ENCODE measurements around the gene GGT7. TPM values are rescaled to one million over a fixed set of nuclear protein-coding genes. Genes with fewer than 3 reads are reported as not detected.

GGT7 gene
- total and polyA plus RNA-seq, 9 of the 15 experiments (the other 6 are each of a cell fraction or from before 2014, with no cell fraction given), result 0.04 to 18.3 (median 5.9) TPM

DNA sequence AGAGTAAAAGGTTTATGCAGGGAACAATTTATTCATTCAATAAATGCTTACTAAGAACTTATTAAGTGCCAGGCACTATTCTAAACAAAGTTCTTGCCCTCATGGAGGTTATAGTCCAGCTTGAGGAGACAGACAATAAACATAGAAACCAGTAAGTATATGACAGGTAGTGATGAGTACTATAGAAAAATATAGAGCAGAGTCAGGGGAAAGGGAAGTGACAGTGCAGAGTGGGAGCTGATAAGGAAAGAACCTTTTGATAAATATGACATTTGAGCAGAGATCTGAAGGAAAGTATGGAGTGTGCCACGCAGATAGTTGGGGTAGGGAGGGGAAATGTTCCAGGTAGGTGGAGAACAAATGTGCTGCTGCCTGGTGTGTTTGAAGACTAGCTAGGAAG is 15.8 kb upstream of the GGT7 start (continued):
- TF ChIP-seq, protein P1, sequence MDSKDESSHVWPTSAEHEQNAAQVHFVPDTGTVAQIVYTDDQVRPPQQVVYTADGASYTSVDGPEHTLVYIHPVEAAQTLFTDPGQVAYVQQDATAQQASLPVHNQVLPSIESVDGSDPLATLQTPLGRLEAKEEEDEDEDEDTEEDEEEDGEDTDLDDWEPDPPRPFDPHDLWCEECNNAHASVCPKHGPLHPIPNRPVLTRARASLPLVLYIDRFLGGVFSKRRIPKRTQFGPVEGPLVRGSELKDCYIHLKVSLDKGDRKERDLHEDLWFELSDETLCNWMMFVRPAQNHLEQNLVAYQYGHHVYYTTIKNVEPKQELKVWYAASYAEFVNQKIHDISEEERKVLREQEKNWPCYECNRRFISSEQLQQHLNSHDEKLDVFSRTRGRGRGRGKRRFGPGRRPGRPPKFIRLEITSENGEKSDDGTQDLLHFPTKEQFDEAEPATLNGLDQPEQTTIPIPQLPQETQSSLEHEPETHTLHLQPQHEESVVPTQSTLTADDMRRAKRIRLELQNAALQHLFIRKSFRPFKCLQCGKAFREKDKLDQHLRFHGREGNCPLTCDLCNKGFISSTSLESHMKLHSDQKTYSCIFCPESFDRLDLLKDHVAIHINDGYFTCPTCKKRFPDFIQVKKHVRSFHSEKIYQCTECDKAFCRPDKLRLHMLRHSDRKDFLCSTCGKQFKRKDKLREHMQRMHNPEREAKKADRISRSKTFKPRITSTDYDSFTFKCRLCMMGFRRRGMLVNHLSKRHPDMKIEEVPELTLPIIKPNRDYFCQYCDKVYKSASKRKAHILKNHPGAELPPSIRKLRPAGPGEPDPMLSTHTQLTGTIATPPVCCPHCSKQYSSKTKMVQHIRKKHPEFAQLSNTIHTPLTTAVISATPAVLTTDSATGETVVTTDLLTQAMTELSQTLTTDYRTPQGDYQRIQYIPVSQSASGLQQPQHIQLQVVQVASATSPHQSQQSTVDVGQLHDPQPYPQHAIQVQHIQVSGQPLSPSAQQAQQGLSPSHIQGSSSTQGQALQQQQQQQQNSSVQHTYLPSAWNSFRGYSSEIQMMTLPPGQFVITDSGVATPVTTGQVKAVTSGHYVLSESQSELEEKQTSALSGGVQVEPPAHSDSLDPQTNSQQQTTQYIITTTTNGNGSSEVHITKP (IDR thresholded peaks at IDR 0.05; ENCODE audit: partially characterized antibody), result peak; percentile 86
- TF ChIP-seq, protein P2, sequence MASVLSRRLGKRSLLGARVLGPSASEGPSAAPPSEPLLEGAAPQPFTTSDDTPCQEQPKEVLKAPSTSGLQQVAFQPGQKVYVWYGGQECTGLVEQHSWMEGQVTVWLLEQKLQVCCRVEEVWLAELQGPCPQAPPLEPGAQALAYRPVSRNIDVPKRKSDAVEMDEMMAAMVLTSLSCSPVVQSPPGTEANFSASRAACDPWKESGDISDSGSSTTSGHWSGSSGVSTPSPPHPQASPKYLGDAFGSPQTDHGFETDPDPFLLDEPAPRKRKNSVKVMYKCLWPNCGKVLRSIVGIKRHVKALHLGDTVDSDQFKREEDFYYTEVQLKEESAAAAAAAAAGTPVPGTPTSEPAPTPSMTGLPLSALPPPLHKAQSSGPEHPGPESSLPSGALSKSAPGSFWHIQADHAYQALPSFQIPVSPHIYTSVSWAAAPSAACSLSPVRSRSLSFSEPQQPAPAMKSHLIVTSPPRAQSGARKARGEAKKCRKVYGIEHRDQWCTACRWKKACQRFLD (CRISPR knock-in tag; IDR thresholded peaks at IDR 0.05), result no peak
- TF ChIP-seq TAL1 (IDR thresholded peaks at IDR 0.05) (peak; percentile 83), SRSF7 (optimal IDR thresholded peaks at IDR 0.05; ENCODE audit: low read depth, low read length) (no peak), COPS2 (conservative IDR thresholded peaks at IDR 0.05) (no peak), MCM5 (IDR thresholded peaks at IDR 0.05; ENCODE audit: low read depth) (no peak), PHB (CRISPR knock-in tag; IDR thresholded peaks at IDR 0.05) (no peak), SIRT6 (IDR thresholded peaks at IDR 0.05; ENCODE audit: low read depth, low read length) (no peak), RBM14 (IDR thresholded peaks at IDR 0.05; ENCODE audit: borderline replicate concordance, insufficient read depth, low read depth, low read length) (no peak), TEAD4 (IDR thresholded peaks at IDR 0.05; ENCODE audit: low read length) (peak; percentile 70), TEAD4 (CRISPR knock-in tag; IDR thresholded peaks at IDR 0.05; ENCODE audit: borderline replicate concordance) (no peak), EZH2 (IDR thresholded peaks at IDR 0.05; ENCODE audit: borderline replicate concordance, low read depth, low read length) (no peak), POLR3A (IDR thresholded peaks at IDR 0.05; ENCODE audit: borderline replicate concordance, extremely low read depth, insufficient read depth, insufficient read length) (no peak), RBFOX2 (IDR thresholded peaks at IDR 0.05; ENCODE audit: low read depth, low read length) (no peak), DDX20 (tag; IDR thresholded peaks at IDR 0.05; ENCODE audit: low read depth) (no peak), ATF7 (IDR thresholded peaks at IDR 0.05) (peak; percentile 42; the same call in 1 of the 2 replicates), HNRNPL (IDR thresholded peaks at IDR 0.05; ENCODE audit: low read depth, low read length) (no peak), U2AF1 (optimal IDR thresholded peaks at IDR 0.05; ENCODE audit: low read depth, low read length) (no peak)
- TF ChIP-seq, protein P3, sequence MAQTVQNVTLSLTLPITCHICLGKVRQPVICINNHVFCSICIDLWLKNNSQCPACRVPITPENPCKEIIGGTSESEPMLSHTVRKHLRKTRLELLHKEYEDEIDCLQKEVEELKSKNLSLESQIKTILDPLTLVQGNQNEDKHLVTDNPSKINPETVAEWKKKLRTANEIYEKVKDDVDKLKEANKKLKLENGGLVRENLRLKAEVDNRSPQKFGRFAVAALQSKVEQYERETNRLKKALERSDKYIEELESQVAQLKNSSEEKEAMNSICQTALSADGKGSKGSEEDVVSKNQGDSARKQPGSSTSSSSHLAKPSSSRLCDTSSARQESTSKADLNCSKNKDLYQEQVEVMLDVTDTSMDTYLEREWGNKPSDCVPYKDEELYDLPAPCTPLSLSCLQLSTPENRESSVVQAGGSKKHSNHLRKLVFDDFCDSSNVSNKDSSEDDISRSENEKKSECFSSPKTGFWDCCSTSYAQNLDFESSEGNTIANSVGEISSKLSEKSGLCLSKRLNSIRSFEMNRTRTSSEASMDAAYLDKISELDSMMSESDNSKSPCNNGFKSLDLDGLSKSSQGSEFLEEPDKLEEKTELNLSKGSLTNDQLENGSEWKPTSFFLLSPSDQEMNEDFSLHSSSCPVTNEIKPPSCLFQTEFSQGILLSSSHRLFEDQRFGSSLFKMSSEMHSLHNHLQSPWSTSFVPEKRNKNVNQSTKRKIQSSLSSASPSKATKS (CRISPR knock-in tag; IDR thresholded peaks at IDR 0.05), result no peak
- TF ChIP-seq, protein P4, sequence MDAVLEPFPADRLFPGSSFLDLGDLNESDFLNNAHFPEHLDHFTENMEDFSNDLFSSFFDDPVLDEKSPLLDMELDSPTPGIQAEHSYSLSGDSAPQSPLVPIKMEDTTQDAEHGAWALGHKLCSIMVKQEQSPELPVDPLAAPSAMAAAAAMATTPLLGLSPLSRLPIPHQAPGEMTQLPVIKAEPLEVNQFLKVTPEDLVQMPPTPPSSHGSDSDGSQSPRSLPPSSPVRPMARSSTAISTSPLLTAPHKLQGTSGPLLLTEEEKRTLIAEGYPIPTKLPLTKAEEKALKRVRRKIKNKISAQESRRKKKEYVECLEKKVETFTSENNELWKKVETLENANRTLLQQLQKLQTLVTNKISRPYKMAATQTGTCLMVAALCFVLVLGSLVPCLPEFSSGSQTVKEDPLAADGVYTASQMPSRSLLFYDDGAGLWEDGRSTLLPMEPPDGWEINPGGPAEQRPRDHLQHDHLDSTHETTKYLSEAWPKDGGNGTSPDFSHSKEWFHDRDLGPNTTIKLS (IDR thresholded peaks at IDR 0.05; ENCODE audit: borderline replicate concordance, low read depth), result peak; percentile 75; the same call in 1 of the 2 replicates
- TF ChIP-seq, protein P5, sequence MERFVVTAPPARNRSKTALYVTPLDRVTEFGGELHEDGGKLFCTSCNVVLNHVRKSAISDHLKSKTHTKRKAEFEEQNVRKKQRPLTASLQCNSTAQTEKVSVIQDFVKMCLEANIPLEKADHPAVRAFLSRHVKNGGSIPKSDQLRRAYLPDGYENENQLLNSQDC (CRISPR knock-in tag; IDR thresholded peaks at IDR 0.05), result no peak
